SKM-1 treated with dmso at 0.1 percent for 144 hours (cell line): ENCODE data around the gene RSPH1.
"Not testable (repeated sequence)": the region's sequence is repeated elsewhere in the genome, so short reads cannot be mapped to it uniquely, and the experiment has no call there.

Source experiments
- DNase-seq: peaks from one replicate; lab custom pipeline; 2025; ENCODE audit not compliant: unreplicated experiment; lab: John Stamatoyannopoulos, UW

The RSPH1 gene

GRCh38 chr21:42489991-42490390 is 6.0 kb downstream of the RSPH1 start:
- no peak for DNase-seq

GRCh38 chr21:42489006-42489563 is 6.9 kb downstream of the RSPH1 start:
- DNase-seq = no peak

GRCh38 chr21:42486531-42486930 is 9.5 kb downstream of the RSPH1 start:
- DNase-seq = no peak

- DNase-seq = no peak
Observed at GRCh38 chr21:42486072-42486471, 10.0 kb downstream of the RSPH1 start.

GRCh38 chr21:42484966-42485365 is 11.1 kb downstream of the RSPH1 start:
- no peak for DNase-seq

GRCh38 chr21:42481169-42481568 is 14.9 kb downstream of the RSPH1 start:
- no peak for DNase-seq

GRCh38 chr21:42480736-42481135 is 15.3 kb downstream of the RSPH1 start:
- no peak for DNase-seq

GRCh38 chr21:42479582-42479981 is 16.4 kb downstream of the RSPH1 start:
- DNase-seq = no peak

- no peak for DNase-seq
Observed at GRCh38 chr21:42478504-42478903, 17.5 kb downstream of the RSPH1 start.

GRCh38 chr21:42476388-42477331 is 19.4 kb downstream of the RSPH1 start:
- DNase-seq = no peak

- DNase-seq = no peak
Observed at GRCh38 chr21:42475526-42476387, 20.3 kb downstream of the RSPH1 start.

- no peak for DNase-seq
Observed at GRCh38 chr21:42475036-42475435, 21.0 kb downstream of the RSPH1 start.

- DNase-seq = no peak
Observed at GRCh38 chr21:42474043-42474831, 21.8 kb downstream of the RSPH1 start.

GRCh38 chr21:42473498-42474042 is 22.5 kb downstream of the RSPH1 start:
- no peak for DNase-seq

- DNase-seq = no peak
Observed at GRCh38 chr21:42472521-42472920, 23.5 kb downstream of the RSPH1 start.

- no peak for DNase-seq
Observed at GRCh38 chr21:42471716-42472330, 24.2 kb downstream of the RSPH1 start.

GRCh38 chr21:42471206-42471605 is 24.8 kb downstream of the RSPH1 start:
- DNase-seq = no peak

GRCh38 chr21:42469726-42470125 is 26.3 kb downstream of the RSPH1 start:
- not testable (repeated sequence) for DNase-seq

GRCh38 chr21:42469272-42469671 is 26.8 kb downstream of the RSPH1 start:
- no peak for DNase-seq
